HEK293 (cell line): ENCODE results near the gene ABHD12.

Experiments
- CTCF ChIA-PET: fragments of 350-600 bp; formaldehyde crosslinking; extraction: SDS; loops from one replicate; lab custom pipeline; 2021; ENCODE audit warnings: antibody characterized with exemption; lab: Yijun Ruan, JAX
- POLR2A ChIA-PET: fragments of 300-600 bp; formaldehyde crosslinking; extraction: SDS; loops from one replicate; lab custom pipeline; 2020; ENCODE audit warnings: antibody characterized with exemption, inconsistent platforms; lab: Yijun Ruan, JAX
- H3K27ac ChIP-seq: fragments of 200-500 bp; sonication (Bioruptor generic); 2 replicates; pipeline ENCODE4 v1.5.1; 2014; ENCODE audit warnings: low read depth, low read length, control low read depth, inconsistent platforms; ENCODE audit errors: extremely low read depth
- H3K36me3 ChIP-seq, 2 experiments: fragments of 200-500 bp in 1 of 2; sonication (Bioruptor generic) in 1 of 2; 1 replicate in 1 of 2; 2 replicates in 1 of 2; pipeline ENCODE4 v1.5.1; 2014 to 2017; ENCODE audit warnings: inconsistent platforms in 2 of 2, low read length in 2 of 2; ENCODE audit not compliant: control insufficient read depth in 2 of 2, insufficient read depth in 1 of 2
- H3K4me1 ChIP-seq: fragments of 200-500 bp; sonication (Bioruptor generic); 2 replicates; pipeline ENCODE4 v1.5.1; 2014; ENCODE audit warnings: mild to moderate bottlenecking, low read length, inconsistent platforms; ENCODE audit not compliant: control insufficient read depth, insufficient read depth
- H3K4me3 ChIP-seq: 2 replicates; pipeline ENCODE4 v1.5.1; 2011; ENCODE audit warnings: low read depth, mild to moderate bottlenecking, control low read depth, low read length, moderate library complexity
- H3K9me3 ChIP-seq: fragments of 200-500 bp; sonication (Bioruptor generic); 2 replicates; pipeline ENCODE4 v1.5.1; 2014; ENCODE audit warnings: low read depth, low read length, inconsistent platforms; ENCODE audit not compliant: control insufficient read depth, insufficient read depth
- EGR2 ChIP-seq: fragments of 450-650 bp; formaldehyde crosslinking; IDR thresholded peaks from 2 replicates; pipeline ENCODE4 v1.5.1; 2016; ENCODE audit warnings: low read depth, missing biosample characterization, missing genetic modification characterization
- GLIS1 ChIP-seq: fragments of 450-650 bp; formaldehyde crosslinking; IDR thresholded peaks from 2 replicates; pipeline ENCODE4 v1.5.1; 2016; ENCODE audit warnings: missing biosample characterization, missing genetic modification characterization
- ZBTB17 ChIP-seq: fragments of 450-650 bp; formaldehyde crosslinking; IDR thresholded peaks from 2 replicates; pipeline ENCODE4 v1.5.1; 2016; ENCODE audit warnings: missing biosample characterization, missing genetic modification characterization
- ZBTB6 ChIP-seq: fragments of 450-650 bp; formaldehyde crosslinking; IDR thresholded peaks from 2 replicates; pipeline ENCODE4 v1.5.1; 2017; ENCODE audit warnings: missing biosample characterization, missing genetic modification characterization
- ZFHX2 ChIP-seq: fragments of 450-650 bp; formaldehyde crosslinking; conservative IDR thresholded peaks from 2 replicates; pipeline ENCODE4 v1.5.1; 2016; ENCODE audit warnings: missing biosample characterization, missing genetic modification characterization
- ZIC2 ChIP-seq: fragments of 450-650 bp; formaldehyde crosslinking; IDR thresholded peaks from 2 replicates; pipeline ENCODE4 v1.5.1; 2016; ENCODE audit warnings: missing biosample characterization, missing genetic modification characterization
- ZNF169 ChIP-seq: fragments of 450-650 bp; formaldehyde crosslinking; IDR thresholded peaks from 2 replicates; pipeline ENCODE4 v1.5.1; 2016; ENCODE audit warnings: missing biosample characterization, missing genetic modification characterization
- ZNF529 ChIP-seq: fragments of 450-650 bp; formaldehyde crosslinking; IDR thresholded peaks from 2 replicates; pipeline ENCODE4 v1.5.1; 2017; ENCODE audit warnings: missing genetic modification characterization, missing biosample characterization; ENCODE audit not compliant: insufficient replicate concordance
- ZNF549 ChIP-seq: fragments of 450-650 bp; IDR thresholded peaks from 2 replicates; pipeline ENCODE4 v1.5.1; 2018; ENCODE audit warnings: missing biosample characterization, missing genetic modification characterization, mild to moderate bottlenecking, inconsistent platforms, moderate library complexity

ABHD12 gene

DNA sequence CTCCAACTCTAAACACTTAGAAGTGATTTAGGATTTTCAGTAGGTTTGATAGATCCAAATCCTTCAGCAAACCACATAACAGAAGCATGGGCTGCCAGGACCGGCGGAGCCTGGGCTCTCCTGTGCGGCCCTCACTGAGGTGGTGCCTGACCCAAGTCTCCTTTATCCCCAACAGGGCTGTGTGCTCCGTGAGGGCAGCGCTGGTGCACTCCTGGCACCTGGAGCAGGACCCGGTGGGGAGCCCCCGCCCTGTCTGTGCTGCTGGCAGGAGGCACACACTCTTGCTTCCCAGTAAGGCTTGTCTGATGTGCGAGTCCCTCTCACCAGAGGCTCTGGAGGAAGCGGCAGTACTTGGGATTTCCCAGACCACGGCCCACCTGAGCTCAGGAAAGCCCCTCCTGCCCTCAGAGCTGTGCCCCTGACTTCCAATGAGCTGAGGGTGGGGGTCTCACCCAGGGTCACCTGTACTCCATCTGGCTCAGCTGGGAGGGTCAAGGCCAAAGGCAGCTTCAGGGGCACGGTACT is 86.5 kb downstream of the ABHD12 start:
- POLR2A ChIA-PET, result interaction anchor here (0.9 kb wide), 1 partner anchor 87 kb away, joined by 3 read pairs; no protein-coding TSS in a partner anchor
- Histone ChIP-seq H3K4me1 (no peaks in the 10 kb centered on the region), H3K27ac (no peak overlapping the region), H3K9me3 (no peaks in the 10 kb centered on the region), H3K36me3 (peaks cover 9 to 45% of the 10 kb centered on the region in 2 experiments; a peak in 2 of 3 replicates), H3K4me3 (no peak overlapping the region)
- CTCF ChIA-PET, result interaction anchor here (0.6 to 1.8 kb wide), 2 partner anchors 95 to 140 kb away, joined by 3 to 9 read pairs; no protein-coding TSS in a partner anchor
- 0 out of 2 replicates have a peak, but pooled peaks have one; percentile 10 for TF ChIP-seq ZIC2 (tag by site-specific recombination)
- no peak for TF ChIP-seq ZNF529 (tag by site-specific recombination)
- TF ChIP-seq, all 188 proteins: peak for 1

- POLR2A ChIA-PET, result no interaction called here
- no peaks in the 10 kb centered on the region for H3K9me3 ChIP-seq
- peaks cover 9 to 44% of the 10 kb centered on the region in 2 experiments; a peak in 2 of 3 replicates for H3K36me3 ChIP-seq
- H3K4me1 ChIP-seq, result no peaks in the 10 kb centered on the region
- H3K27ac ChIP-seq, result no peak overlapping the region
- CTCF ChIA-PET, result interaction anchor here (0.6 to 1.8 kb wide), 2 partner anchors 96 to 141 kb away, joined by 3 to 9 read pairs; no protein-coding TSS in a partner anchor
- no peak overlapping the region for H3K4me3 ChIP-seq
- peak; percentile 42; the same call in 1 of the 2 replicates for TF ChIP-seq ZFHX2
- TF ChIP-seq EGR2 (tag by site-specific recombination), result no peak
These were observed 87.2 kb downstream of the ABHD12 start for GRCh38 chr20:25303292-25304024.

DNA sequence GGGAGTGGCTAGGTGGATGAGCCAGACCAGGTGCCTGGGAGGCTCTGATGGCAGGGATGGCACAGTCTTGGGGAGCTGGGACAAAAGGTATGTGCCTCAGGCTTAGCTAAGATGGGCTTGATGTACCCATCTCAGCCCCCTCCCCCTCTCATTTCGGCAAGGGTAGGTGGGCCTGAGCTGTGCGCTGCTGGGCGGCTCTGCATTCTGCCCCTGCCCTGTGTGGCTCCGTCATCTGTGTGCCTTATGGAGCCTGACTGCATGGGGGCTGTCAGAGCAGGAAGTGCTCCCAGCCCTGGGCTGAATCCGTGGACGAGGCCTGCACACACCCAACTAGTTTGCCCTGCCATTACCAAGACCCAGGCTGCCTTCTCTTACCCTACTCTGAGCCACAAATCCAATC is 88.0 kb downstream of the ABHD12 start:
- H3K27ac ChIP-seq, result no peak overlapping the region
- no peaks in the 10 kb centered on the region for H3K9me3 ChIP-seq
- no peaks in the 10 kb centered on the region for H3K4me1 ChIP-seq
- H3K4me3 ChIP-seq, result no peak overlapping the region
- POLR2A ChIA-PET, result no interaction called here
- TF ChIP-seq ZNF169 (tag by site-specific recombination) (no peak), ZBTB17 (tag by site-specific recombination) (0 out of 2 replicates have a peak, but pooled peaks have one; percentile 9), ZBTB6 (tag by site-specific recombination) (peak; percentile 36; the same call in 1 of the 2 replicates)
- TF ChIP-seq, all 188 proteins: peak for 2
- peaks cover 9 to 43% of the 10 kb centered on the region in 2 experiments; a peak in 2 of 3 replicates for H3K36me3 ChIP-seq
- CTCF ChIA-PET, result interaction anchor here (0.8 kb wide), 1 partner anchor 96 kb away, joined by 5 read pairs; no protein-coding TSS in a partner anchor

DNA sequence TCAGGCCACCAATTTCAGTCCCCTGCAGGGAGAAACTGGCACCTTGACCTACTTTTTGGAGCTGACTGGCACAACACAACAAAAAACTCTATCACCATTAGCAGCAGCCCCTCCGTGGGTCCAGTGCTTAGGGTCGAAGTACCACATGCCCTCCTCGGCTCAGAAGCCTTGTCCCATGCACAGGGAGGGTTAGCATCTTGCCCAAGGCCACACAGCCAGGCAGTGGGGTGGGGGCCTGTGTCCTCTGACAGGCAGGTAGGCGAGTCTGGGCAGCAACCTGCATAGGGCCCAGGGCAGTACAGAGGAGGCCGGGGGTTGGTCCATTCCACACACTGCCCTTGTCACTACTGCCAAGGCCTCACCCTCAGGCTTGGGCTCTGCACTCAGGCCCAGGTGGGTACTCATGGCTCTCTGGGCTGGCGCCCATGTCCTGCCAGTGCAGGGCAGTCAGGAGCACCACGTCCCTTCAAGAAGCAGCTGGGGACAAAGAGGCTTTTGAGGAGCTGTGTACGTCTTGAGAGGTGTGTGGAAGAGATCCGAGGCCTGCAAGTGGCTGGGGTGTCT is 89.2 kb downstream of the ABHD12 start:
- CTCF ChIA-PET, result interaction anchor here (1.2 kb wide), 1 partner anchor 307 kb away, joined by 3 read pairs; no protein-coding TSS in a partner anchor
- Histone ChIP-seq H3K36me3 (peaks cover 7 to 45% of the 10 kb centered on the region in 2 experiments; a peak in 2 of 3 replicates), H3K9me3 (no peaks in the 10 kb centered on the region), H3K4me3 (no peak overlapping the region), H3K27ac (no peak overlapping the region), H3K4me1 (no peaks in the 10 kb centered on the region)
- TF ChIP-seq ZNF549 (tag by site-specific recombination) (no peak), GLIS1 (tag by site-specific recombination) (0 out of 2 replicates have a peak, but pooled peaks have one; percentile 8)
- POLR2A ChIA-PET, result no interaction called here
